GM12878 (cell line): ENCODE data around the gene FNDC3A. TPM values are rescaled to one million over a fixed set of nuclear protein-coding genes. Genes with fewer than 3 reads are reported as not detected.

Source experiments
- ATAC-seq: fragments of 200-7000 bp; cut with Tn5 transposase; 3 replicates; pipeline ENCODE4 v1.9.1; 2020; ENCODE audit warnings: mild to moderate bottlenecking, moderate library complexity
- BruUV-seq: library from RNA; stranded (reverse); fragments of 400-500 nt; replicated peaks from 2 replicates; lab custom pipeline; 2021; lab: Mats Ljungman, UMichigan
- CTCF ChIA-PET: fragments of 300-600 bp; sonication (Branson Sonifier 250); formaldehyde crosslinking; extraction: SDS; loops from one replicate; lab custom pipeline; 2021; ENCODE audit warnings: inconsistent platforms; lab: Yijun Ruan, JAX
- POLR2A ChIA-PET: fragments of 350-600 bp; formaldehyde crosslinking; extraction: SDS; loops from one replicate; lab custom pipeline; 2021; ENCODE audit warnings: inconsistent platforms; lab: Charles Lee
- RAD21 ChIA-PET: fragments of 300-600 bp; sonication (Branson Sonifier 250); formaldehyde crosslinking; loops from one replicate; lab custom pipeline; 2023; ENCODE audit warnings: antibody characterized with exemption; ENCODE audit not compliant: unreplicated experiment; lab: Charles Lee
- SMC1A ChIA-PET: fragments of 300-600 bp; sonication (Branson Sonifier 250); formaldehyde crosslinking; loops from one replicate; lab custom pipeline; 2023; ENCODE audit not compliant: unreplicated experiment, uncharacterized antibody; lab: Charles Lee
- DNase-seq: peaks from one replicate; pipeline ENCODE4 v3.0.0-alpha.2; 2011; ENCODE audit warnings: low read depth, low spot score
- FAIRE-seq: peaks from 3 replicates; lab custom pipeline; 2011; peaks lifted over from hg19 to GRCh38; lab: Jason Lieb, UNC
- H2AFZ ChIP-seq: 2 replicates; pipeline ENCODE4 v1.6.0; 2011; ENCODE audit warnings: low read depth, low read length, control low read depth; ENCODE audit not compliant: control insufficient read depth
- H3K27ac ChIP-seq: 2 replicates; pipeline ENCODE4 v1.5.1; 2011; ENCODE audit warnings: control low read depth; ENCODE audit not compliant: control insufficient read depth, insufficient read depth
- H3K27me3 ChIP-seq, 2 experiments: replicated peaks in 1 of 2; 2 replicates each; pipeline versions ENCODE4 v1.6.0 to v1.6.1; 2011; ENCODE audit warnings: low read length in 1 of 2; ENCODE audit not compliant: control insufficient read depth in 2 of 2, insufficient read depth in 2 of 2
- H3K36me3 ChIP-seq, 2 experiments: 2 replicates each; pipeline ENCODE4 v1.5.1; 2011; ENCODE audit warnings: low read length in 1 of 2; ENCODE audit not compliant: control insufficient read depth in 2 of 2, insufficient read depth in 2 of 2
- H3K4me1 ChIP-seq: 2 replicates; pipeline ENCODE4 v1.6.1; 2011; ENCODE audit warnings: mild to moderate bottlenecking, low read length, moderate library complexity, mixed read lengths; ENCODE audit not compliant: control insufficient read depth, insufficient read depth
- H3K4me2 ChIP-seq: 2 replicates; pipeline ENCODE4 v1.6.0; 2011; ENCODE audit warnings: control low read depth; ENCODE audit not compliant: control insufficient read depth, insufficient read depth
- H3K4me3 ChIP-seq: fragments of 200-600 bp; sonication (generic); 2 replicates; pipeline ENCODE4 v1.5.1; 2016
- H3K79me2 ChIP-seq: 2 replicates; pipeline ENCODE4 v1.6.0; 2011; ENCODE audit warnings: low read length; ENCODE audit not compliant: control insufficient read depth, insufficient read depth
- H3K9ac ChIP-seq: 2 replicates; pipeline ENCODE4 v1.8.0; 2011; ENCODE audit warnings: low read length, control low read depth, mixed read lengths; ENCODE audit not compliant: control insufficient read depth, insufficient read depth
- H3K9me3 ChIP-seq: replicated peaks from 3 replicates; pipeline ENCODE4 v1.5.1; 2011; ENCODE audit warnings: mild to moderate bottlenecking, low read length; ENCODE audit not compliant: control insufficient read depth, insufficient read depth
- H4K20me1 ChIP-seq: 2 replicates; pipeline ENCODE4 v1.6.0; 2011; ENCODE audit not compliant: control insufficient read depth, insufficient read depth
- CUX1 ChIP-seq: IDR thresholded peaks from 2 replicates; pipeline ENCODE4 v1.6.1; 2012; ENCODE audit warnings: improper control_type of control experiment, low read depth, low read length; ENCODE audit not compliant: insufficient replicate concordance
- DPF2 ChIP-seq: fragments of 450-650 bp; IDR thresholded peaks from 2 replicates; pipeline ENCODE4 v1.6.1; 2017; ENCODE audit warnings: mild to moderate bottlenecking
- FOS ChIP-seq: IDR thresholded peaks from 3 replicates; pipeline ENCODE4 v1.6.1; 2011; ENCODE audit warnings: borderline replicate concordance; ENCODE audit not compliant: insufficient read length; ENCODE audit errors: extremely low read depth
- JUNB ChIP-seq: IDR thresholded peaks from 2 replicates; pipeline ENCODE4 v1.6.1; 2016; ENCODE audit warnings: antibody characterized with exemption, mild to moderate bottlenecking
- MAX ChIP-seq: IDR thresholded peaks from 2 replicates; pipeline ENCODE4 v1.6.1; 2012; ENCODE audit warnings: low read depth, low read length, improper control_type of control experiment
- NR2F1 ChIP-seq: fragments of 450-650 bp; conservative IDR thresholded peaks from 2 replicates; pipeline ENCODE4 v1.6.1; 2017; ENCODE audit warnings: mild to moderate bottlenecking
- PAX8 ChIP-seq: fragments of 450-650 bp; IDR thresholded peaks from 2 replicates; pipeline ENCODE4 v1.6.1; 2017; ENCODE audit warnings: mild to moderate bottlenecking, moderate library complexity
- RELA ChIP-seq: fragments of 450-650 bp; IDR thresholded peaks from 2 replicates; pipeline ENCODE4 v1.8.0; 2014; ENCODE audit warnings: borderline replicate concordance; ENCODE audit not compliant: partially characterized antibody
- SMAD1 ChIP-seq: fragments of 450-650 bp; IDR thresholded peaks from 2 replicates; pipeline ENCODE4 v1.6.1; 2018; ENCODE audit warnings: mild to moderate bottlenecking, low read depth; ENCODE audit not compliant: partially characterized antibody
- TBL1XR1 ChIP-seq: IDR thresholded peaks from 2 replicates; pipeline ENCODE4 v1.6.1; 2012; ENCODE audit warnings: low read depth, low read length, improper control_type of control experiment
- YY1 ChIP-seq: IDR thresholded peaks from 2 replicates; pipeline ENCODE4 v1.6.1; 2011; ENCODE audit warnings: low read depth, mild to moderate bottlenecking, low read length
- WGBS: methylation state at CpG from one replicate; pipeline ENCODE4 v1.1.6; 2016; ENCODE audit warnings: low lambda C conversion rate; ENCODE audit not compliant: insufficient replicate concordance, insufficient coverage; ENCODE audit errors: missing lambda C conversion rate; 5-methylcytosine and 5-hydroxymethylcytosine counted together
- in situ Hi-C: fragments of 300-500 bp; cut with MboI; formaldehyde crosslinking; loops from 9 replicates; pipeline ENCODE4 v1.14.3; 2018; ENCODE audit warnings: mixed read lengths
- intact Hi-C: fragments of 100-400 bp; cut with micrococcal nuclease; formaldehyde crosslinking; loops from one replicate; pipeline ENCODE4 v1.14.2; 2022; ENCODE audit not compliant: unreplicated experiment
- polyA plus RNA-seq, 11 experiments: library from polyadenylated mRNA; depleted of rRNA in 4 of 11; unstranded in 6 of 11; stranded (reverse) in 5 of 11; fragments of >200 nt; fragmentation: Nextera tagmentation in 4 of 11; fragmentation: Illumina TruSeq in 1 of 11; extraction: Ambion mirVana in 4 of 11; extraction: Trizol in 1 of 11; gene quantifications; 1 replicate in 1 of 11; 2 replicates in 10 of 11; pipeline versions ENCODE4 v1.2.1 to v1.2.3, GENCODE V29; 2011 to 2016; ENCODE audit warnings: inconsistent platforms in 2 of 11, missing spikeins in 2 of 11, low read depth in 1 of 11
- total RNA-seq, 4 experiments: library from RNA; depleted of rRNA in 3 of 4; stranded (reverse); fragments of >200 nt in 3 of 4; fragmentation: Illumina TruSeq in 1 of 4; extraction: Trizol in 1 of 4; gene quantifications; 2 replicates each; pipeline versions ENCODE4 v1.2.1 to v1.2.3, GENCODE V29; 2013 to 2021
- TF ChIP-seq, protein P1 (sequence below): fragments of 450-650 bp; IDR thresholded peaks from 2 replicates; pipeline ENCODE4 v1.6.1; 2017; ENCODE audit warnings: mild to moderate bottlenecking, moderate library complexity

The FNDC3A gene
- total and polyA plus RNA-seq, 10 of the 15 experiments (the other 5 are each of a cell fraction or from before 2014, with no cell fraction given) = 6.3 to 46.4 (median 22.8) TPM

DNA sequence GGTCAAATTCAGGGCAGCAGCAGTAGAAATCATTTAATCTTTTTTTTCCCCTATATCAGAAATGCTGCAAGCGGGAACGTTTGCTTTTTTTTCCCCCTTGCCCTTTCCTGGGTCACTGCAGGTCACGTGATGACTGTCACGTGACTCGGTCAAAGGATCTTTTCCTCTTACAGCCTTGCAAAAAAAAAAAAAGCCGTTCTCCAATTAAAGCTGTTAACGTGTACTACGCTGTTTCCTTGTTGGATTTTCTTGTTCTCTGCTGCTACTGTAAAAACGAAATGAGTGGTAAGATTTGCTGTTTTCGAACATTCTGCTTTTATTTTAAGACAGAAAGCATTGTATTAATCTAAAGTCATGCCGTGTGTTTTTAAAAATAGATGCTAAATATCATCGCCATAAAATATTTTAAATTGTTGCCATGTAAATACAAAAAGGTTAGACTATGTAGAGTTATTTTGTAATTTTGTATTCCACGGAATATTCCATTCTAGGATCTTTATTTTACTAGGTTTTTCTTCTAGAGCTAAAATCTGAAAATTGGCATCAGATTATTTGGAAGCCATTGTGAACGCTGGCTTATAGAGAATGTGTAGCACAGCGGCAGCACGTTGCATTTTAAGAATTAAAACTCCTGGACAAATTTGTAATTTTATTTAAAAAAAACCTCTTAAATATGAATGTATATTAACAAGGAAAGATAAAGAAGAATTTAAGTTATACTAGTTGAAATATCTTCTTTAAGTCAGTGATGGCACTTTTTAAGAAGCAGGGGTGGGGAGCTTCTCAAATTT lies 134.6 kb downstream of the FNDC3A start:
- FAIRE-seq = peak; percentile 90
- TF ChIP-seq MAX (peak; percentile 87), FOS (peak; percentile 69), JUNB (no peak), NR2F1 (peak; percentile 94), PAX8 (peak; percentile 85; the same call in 1 of the 2 replicates), RELA (peak; percentile 64), TBL1XR1 (peak; percentile 66; the same call in 1 of the 2 replicates), DPF2 (no peak), CUX1 (no peak), SMAD1 (no peak), YY1 (0 out of 2 replicates have a peak, but pooled peaks have one; percentile 21)
- TF ChIP-seq, protein P1, sequence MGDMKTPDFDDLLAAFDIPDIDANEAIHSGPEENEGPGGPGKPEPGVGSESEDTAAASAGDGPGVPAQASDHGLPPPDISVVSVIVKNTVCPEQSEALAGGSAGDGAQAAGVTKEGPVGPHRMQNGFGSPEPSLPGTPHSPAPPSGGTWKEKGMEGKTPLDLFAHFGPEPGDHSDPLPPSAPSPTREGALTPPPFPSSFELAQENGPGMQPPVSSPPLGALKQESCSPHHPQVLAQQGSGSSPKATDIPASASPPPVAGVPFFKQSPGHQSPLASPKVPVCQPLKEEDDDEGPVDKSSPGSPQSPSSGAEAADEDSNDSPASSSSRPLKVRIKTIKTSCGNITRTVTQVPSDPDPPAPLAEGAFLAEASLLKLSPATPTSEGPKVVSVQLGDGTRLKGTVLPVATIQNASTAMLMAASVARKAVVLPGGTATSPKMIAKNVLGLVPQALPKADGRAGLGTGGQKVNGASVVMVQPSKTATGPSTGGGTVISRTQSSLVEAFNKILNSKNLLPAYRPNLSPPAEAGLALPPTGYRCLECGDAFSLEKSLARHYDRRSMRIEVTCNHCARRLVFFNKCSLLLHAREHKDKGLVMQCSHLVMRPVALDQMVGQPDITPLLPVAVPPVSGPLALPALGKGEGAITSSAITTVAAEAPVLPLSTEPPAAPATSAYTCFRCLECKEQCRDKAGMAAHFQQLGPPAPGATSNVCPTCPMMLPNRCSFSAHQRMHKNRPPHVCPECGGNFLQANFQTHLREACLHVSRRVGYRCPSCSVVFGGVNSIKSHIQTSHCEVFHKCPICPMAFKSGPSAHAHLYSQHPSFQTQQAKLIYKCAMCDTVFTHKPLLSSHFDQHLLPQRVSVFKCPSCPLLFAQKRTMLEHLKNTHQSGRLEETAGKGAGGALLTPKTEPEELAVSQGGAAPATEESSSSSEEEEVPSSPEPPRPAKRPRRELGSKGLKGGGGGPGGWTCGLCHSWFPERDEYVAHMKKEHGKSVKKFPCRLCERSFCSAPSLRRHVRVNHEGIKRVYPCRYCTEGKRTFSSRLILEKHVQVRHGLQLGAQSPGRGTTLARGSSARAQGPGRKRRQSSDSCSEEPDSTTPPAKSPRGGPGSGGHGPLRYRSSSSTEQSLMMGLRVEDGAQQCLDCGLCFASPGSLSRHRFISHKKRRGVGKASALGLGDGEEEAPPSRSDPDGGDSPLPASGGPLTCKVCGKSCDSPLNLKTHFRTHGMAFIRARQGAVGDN = 0 out of 2 replicates have a peak, but pooled peaks have one; percentile 62

More for the DNA sequence above, 134.6 kb downstream of the FNDC3A start:
- RAD21 ChIA-PET = interaction anchor here (1.0 to 1.9 kb wide), 5 partner anchors 9 to 333 kb away, joined by 3 to 7 read pairs (median 3); partner anchors contain the start of genes CAB39L and FNDC3A
- in situ Hi-C loops = no loop called here
- H4K20me1 ChIP-seq = no peaks in the 10 kb centered on the region
- peak overlapping the region; percentile 61 for H3K27ac ChIP-seq
- H3K4me3 ChIP-seq = peak overlapping the region; percentile 57
- CTCF ChIA-PET = interaction anchor here (0.8 to 2.5 kb wide), 4 partner anchors 11 to 171 kb away, joined by 3 to 12 read pairs (median 3); no protein-coding TSS in a partner anchor
- H3K27me3 ChIP-seq = no peaks in the 10 kb centered on the region
- H3K4me1 ChIP-seq = no peaks in the 10 kb centered on the region
- 1% methylated on average over 16 of the region's 16 CpGs for WGBS
- H2AFZ ChIP-seq = peak overlapping the region; percentile 77
- peaks cover 0 to 3% of the 10 kb centered on the region in 2 experiments; a peak in 2 of 4 replicates for H3K36me3 ChIP-seq
- intact Hi-C loops = loop anchor here (5.0 kb wide), 1 partner anchor 133 kb away; the partner anchor contains the start of gene FNDC3A
- H3K4me2 ChIP-seq = peak overlapping the region; percentile 71
- DNase-seq = peak; percentile 66
- SMC1A ChIA-PET = interaction anchor here (0.8 to 4.7 kb wide), 13 partner anchors 9 to 137 kb away, joined by 3 to 30 read pairs (median 3); partner anchors contain the start of gene CDADC1
- H3K9me3 ChIP-seq = no peaks in the 10 kb centered on the region
- BruUV-seq = TSS peak; percentile 87
- peaks cover 41% of the 10 kb centered on the region for H3K79me2 ChIP-seq
- peak; percentile 83 for ATAC-seq
- peak overlapping the region; percentile 67 for H3K9ac ChIP-seq
- POLR2A ChIA-PET = interaction anchor here (1.0 to 1.4 kb wide), 2 partner anchors 26 to 131 kb away, joined by 3 to 5 read pairs; no protein-coding TSS in a partner anchor
